KMS-11 (cell line): ENCODE measurements around the gene ZNF354B.
"Not testable (repeated sequence)": the region's sequence is repeated elsewhere in the genome, so short reads cannot be mapped to it uniquely, and the experiment has no call there.

ENCODE experiments used
- H2AFZ ChIP-seq: fragments of 200-600 bp; sonication (generic); 2 replicates; pipeline ENCODE4 v1.6.1; 2016; ENCODE audit warnings: antibody characterized with exemption, mixed run types, low read depth
- H3K27ac ChIP-seq: fragments of 200-600 bp; sonication (generic); 2 replicates; pipeline ENCODE4 v1.6.1; 2016; ENCODE audit warnings: mild to moderate bottlenecking, mixed run types
- H3K27me3 ChIP-seq: fragments of 200-600 bp; sonication (generic); 2 replicates; pipeline ENCODE4 v1.6.1; 2017; ENCODE audit warnings: mild to moderate bottlenecking, low read depth, mixed run types, moderate library complexity; ENCODE audit not compliant: insufficient read depth
- H3K36me3 ChIP-seq: fragments of 200-600 bp; sonication (generic); 2 replicates; pipeline ENCODE4 v1.6.1; 2017; ENCODE audit warnings: mild to moderate bottlenecking, mixed run types; ENCODE audit not compliant: insufficient read depth
- H3K4me1 ChIP-seq: fragments of 200-600 bp; sonication (generic); 2 replicates; pipeline ENCODE4 v1.6.1; 2016; ENCODE audit warnings: mild to moderate bottlenecking, low read depth, mixed run types; ENCODE audit not compliant: poor library complexity, severe bottlenecking
- H3K4me2 ChIP-seq: fragments of 200-600 bp; sonication (generic); 2 replicates; pipeline ENCODE4 v1.7.0; 2016; ENCODE audit warnings: mild to moderate bottlenecking, mixed run types
- H3K4me3 ChIP-seq: fragments of 200-600 bp; sonication (generic); IDR thresholded peaks from 2 replicates; pipeline ENCODE4 v1.6.1; 2017; ENCODE audit warnings: low read depth, low read length, mixed read lengths; ENCODE audit not compliant: insufficient read depth
- H3K79me2 ChIP-seq: fragments of 200-600 bp; sonication (generic); 2 replicates; pipeline ENCODE4 v1.6.1; 2016; ENCODE audit warnings: low read depth, mixed run types; ENCODE audit not compliant: insufficient read depth
- H3K9ac ChIP-seq: fragments of 200-600 bp; sonication (generic); 2 replicates; pipeline ENCODE4 v1.6.1; 2016; ENCODE audit warnings: mild to moderate bottlenecking, mixed run types
- H4K20me1 ChIP-seq: fragments of 200-600 bp; sonication (generic); 2 replicates; pipeline ENCODE4 v1.6.1; 2016; ENCODE audit warnings: mild to moderate bottlenecking, mixed run types; ENCODE audit not compliant: insufficient read depth
- CTCF ChIP-seq: fragments of 200-600 bp; sonication (generic); conservative IDR thresholded peaks from 2 replicates; pipeline ENCODE4 v1.6.1; 2017; ENCODE audit warnings: low read depth, mild to moderate bottlenecking, antibody characterized with exemption, low read length, moderate library complexity, mixed read lengths

ZNF354B gene

GRCh38 chr5:178849316-178849715 lies 10.4 kb upstream of the ZNF354B start:
- Histone ChIP-seq H3K27ac (no peak overlapping the region), H2AFZ (no peak overlapping the region), H3K4me2 (no peak overlapping the region), H3K27me3 (no peaks in the 10 kb centered on the region), H3K9ac (no peak overlapping the region), H3K36me3 (no peaks in the 10 kb centered on the region), H3K4me3 (no peak overlapping the region), H3K79me2 (no peaks in the 10 kb centered on the region), H4K20me1 (no peaks in the 10 kb centered on the region), H3K4me1 (no peaks in the 10 kb centered on the region)
- TF ChIP-seq CTCF = no peak

- H4K20me1 ChIP-seq = no peaks in the 10 kb centered on the region
- no peak for TF ChIP-seq CTCF
- no peaks in the 10 kb centered on the region for H3K79me2 ChIP-seq
- H3K27me3 ChIP-seq = no peaks in the 10 kb centered on the region
- no peak overlapping the region for H3K9ac ChIP-seq
- H3K36me3 ChIP-seq = no peaks in the 10 kb centered on the region
- no peak overlapping the region for H3K27ac ChIP-seq
- no peak overlapping the region for H2AFZ ChIP-seq
- no peaks in the 10 kb centered on the region for H3K4me1 ChIP-seq
- H3K4me2 ChIP-seq = no peak overlapping the region
- no peak overlapping the region for H3K4me3 ChIP-seq
Observed at GRCh38 chr5:178851951-178852350, 7.8 kb upstream of the ZNF354B start.

GRCh38 chr5:178854284-178854683 lies 5.5 kb upstream of the ZNF354B start:
- Histone ChIP-seq H3K27ac (no peak overlapping the region), H4K20me1 (no peaks in the 10 kb centered on the region), H3K9ac (no peak overlapping the region), H3K79me2 (no peaks in the 10 kb centered on the region), H2AFZ (no peak overlapping the region), H3K36me3 (no peaks in the 10 kb centered on the region), H3K4me1 (no peaks in the 10 kb centered on the region), H3K4me2 (no peak overlapping the region), H3K4me3 (no peak overlapping the region), H3K27me3 (no peaks in the 10 kb centered on the region)
- no peak for TF ChIP-seq CTCF

GRCh38 chr5:178860615-178861014 lies 862 bp downstream of the ZNF354B start:
- H3K27ac ChIP-seq, H2AFZ ChIP-seq, H3K79me2 ChIP-seq, H3K4me2 ChIP-seq, H3K27me3 ChIP-seq, H3K9ac ChIP-seq, H4K20me1 ChIP-seq, H3K4me3 ChIP-seq, H3K36me3 ChIP-seq, H3K4me1 ChIP-seq: not testable (repeated sequence)

- H3K36me3 ChIP-seq = no peaks in the 10 kb centered on the region
- no peak overlapping the region for H3K27ac ChIP-seq
- H3K4me3 ChIP-seq = no peak overlapping the region
- H3K27me3 ChIP-seq = no peaks in the 10 kb centered on the region
- H3K4me2 ChIP-seq = no peak overlapping the region
- no peaks in the 10 kb centered on the region for H3K79me2 ChIP-seq
- no peaks in the 10 kb centered on the region for H3K4me1 ChIP-seq
- no peak for TF ChIP-seq CTCF
- no peak overlapping the region for H2AFZ ChIP-seq
- no peaks in the 10 kb centered on the region for H4K20me1 ChIP-seq
- H3K9ac ChIP-seq = no peak overlapping the region
Observed at GRCh38 chr5:178861627-178862026, 1.9 kb downstream of the ZNF354B start.
